NCI-H748 (cell line): ENCODE data around the gene PLCXD1.
"Not testable (repeated sequence)": the region's sequence is repeated elsewhere in the genome, so short reads cannot be mapped to it uniquely, and the experiment has no call there.

ENCODE experiments used
- DNase-seq: peaks from one replicate; lab custom pipeline; 2025; ENCODE audit not compliant: unreplicated experiment; lab: John Stamatoyannopoulos, UW

PLCXD1 gene

GRCh38 chrX:349702-350101 is 68.5 kb downstream of the PLCXD1 start:
- DNase-seq = no peak

DNA sequence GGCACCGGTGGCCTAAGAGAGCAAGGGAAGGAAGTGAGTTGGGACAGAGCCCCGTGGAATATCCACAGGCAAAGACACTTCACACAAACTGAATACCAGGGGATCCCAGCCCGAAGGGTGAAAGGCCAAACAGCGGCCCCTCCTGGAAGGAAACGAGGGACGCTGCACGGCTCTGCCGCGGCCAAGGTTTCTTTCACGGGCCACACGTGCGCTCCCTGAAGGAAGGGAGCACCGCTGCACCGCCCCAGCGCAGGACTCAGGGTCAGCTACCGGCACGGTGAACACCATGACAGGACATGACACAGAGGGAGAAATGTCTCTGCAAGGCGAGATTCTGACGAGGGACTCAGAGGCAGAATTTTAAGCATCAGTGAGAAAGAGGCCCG is 69.0 kb downstream of the PLCXD1 start:
- no peak for DNase-seq

GRCh38 chrX:350534-351323 is 69.5 kb downstream of the PLCXD1 start:
- DNase-seq = no peak

DNA sequence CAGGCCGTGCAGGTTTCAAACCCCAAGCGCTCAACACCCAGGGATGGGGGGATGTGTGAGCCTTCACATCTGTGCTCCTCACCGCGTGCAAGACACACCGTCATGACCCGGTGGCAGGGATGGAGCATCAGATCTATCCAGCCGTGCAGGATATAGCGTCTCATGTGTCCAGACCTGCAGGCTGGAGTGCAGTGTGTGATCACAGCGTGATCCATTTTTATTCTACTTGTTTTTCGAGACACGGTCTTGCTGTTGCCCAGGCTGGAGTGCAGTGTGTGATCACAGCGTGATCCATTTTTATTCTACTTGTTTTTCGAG is 70.1 kb downstream of the PLCXD1 start:
- DNase-seq = not testable (repeated sequence)

GRCh38 chrX:351736-352135 is 70.6 kb downstream of the PLCXD1 start:
- no peak for DNase-seq

GRCh38 chrX:352181-352580 is 71.0 kb downstream of the PLCXD1 start:
- DNase-seq = no peak

GRCh38 chrX:352582-353314 is 71.6 kb downstream of the PLCXD1 start:
- no peak for DNase-seq
